Activated naive CD4-positive, alpha-beta T cell treated with anti-CD3 and anti-CD28 coated beads, Interleukin-2, amount 50 U/mL, for 16 hours (primary cell): ENCODE results near the gene ZNF618.
"Not testable (repeated sequence)": the region's sequence is repeated elsewhere in the genome, so short reads cannot be mapped to it uniquely, and the experiment has no call there.

ENCODE experiments used
- DNase-seq: peaks from one replicate; pipeline ENCODE4 v3.0.0-alpha.2; 2020

The ZNF618 gene

GRCh38 chr9:114027159-114027862 lies 151.2 kb downstream of the ZNF618 start:
- DNase-seq = no peak

DNA sequence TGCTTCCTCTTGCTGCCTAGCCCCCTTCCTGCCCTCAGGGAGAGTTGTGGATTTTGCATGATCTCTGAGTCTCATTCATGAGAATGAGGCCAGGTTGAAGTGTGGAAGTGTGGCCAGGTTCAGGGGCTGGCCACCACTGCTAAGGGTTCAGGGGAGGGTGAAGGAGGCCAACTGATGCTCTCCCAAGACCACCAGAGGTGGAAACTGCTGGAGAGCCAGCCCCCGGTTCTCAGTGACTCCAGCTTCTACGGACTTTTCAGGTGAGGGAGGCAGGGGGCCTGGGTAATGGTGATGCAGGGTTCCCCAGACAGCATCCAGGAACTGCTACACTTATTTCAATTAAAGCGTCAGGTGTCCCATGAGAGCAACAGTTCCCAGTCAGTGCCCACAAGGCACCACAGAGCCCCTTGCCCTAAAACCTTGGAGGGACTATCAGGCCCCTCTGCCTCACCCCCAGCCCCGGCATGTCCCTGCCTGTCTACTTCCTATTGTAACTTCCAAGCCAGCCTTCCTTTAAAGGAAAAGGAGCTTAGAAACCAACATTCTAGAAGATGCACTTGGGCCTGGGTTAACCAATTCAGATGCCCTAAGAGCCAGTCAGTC lies 151.9 kb downstream of the ZNF618 start:
- no peak for DNase-seq

DNA sequence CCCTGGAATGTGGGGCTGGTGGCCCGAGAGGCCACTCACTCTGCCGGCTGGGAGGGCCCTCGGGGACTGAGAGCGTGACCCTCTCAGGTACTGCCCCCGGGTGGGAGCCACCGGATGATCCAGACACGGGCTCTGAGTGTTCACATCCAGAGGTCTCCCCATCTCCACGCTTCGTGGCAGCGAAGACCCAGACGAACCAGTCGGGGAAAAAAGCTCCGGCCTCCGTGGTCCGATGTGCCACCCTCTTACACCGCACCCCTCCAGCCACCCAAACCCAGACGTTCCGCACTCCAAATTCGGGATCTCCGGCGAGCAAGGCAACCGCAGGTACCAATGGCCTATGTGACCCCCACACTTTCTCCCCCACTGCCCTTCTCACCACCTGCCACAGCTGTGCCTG lies 152.5 kb downstream of the ZNF618 start:
- no peak for DNase-seq

DNA sequence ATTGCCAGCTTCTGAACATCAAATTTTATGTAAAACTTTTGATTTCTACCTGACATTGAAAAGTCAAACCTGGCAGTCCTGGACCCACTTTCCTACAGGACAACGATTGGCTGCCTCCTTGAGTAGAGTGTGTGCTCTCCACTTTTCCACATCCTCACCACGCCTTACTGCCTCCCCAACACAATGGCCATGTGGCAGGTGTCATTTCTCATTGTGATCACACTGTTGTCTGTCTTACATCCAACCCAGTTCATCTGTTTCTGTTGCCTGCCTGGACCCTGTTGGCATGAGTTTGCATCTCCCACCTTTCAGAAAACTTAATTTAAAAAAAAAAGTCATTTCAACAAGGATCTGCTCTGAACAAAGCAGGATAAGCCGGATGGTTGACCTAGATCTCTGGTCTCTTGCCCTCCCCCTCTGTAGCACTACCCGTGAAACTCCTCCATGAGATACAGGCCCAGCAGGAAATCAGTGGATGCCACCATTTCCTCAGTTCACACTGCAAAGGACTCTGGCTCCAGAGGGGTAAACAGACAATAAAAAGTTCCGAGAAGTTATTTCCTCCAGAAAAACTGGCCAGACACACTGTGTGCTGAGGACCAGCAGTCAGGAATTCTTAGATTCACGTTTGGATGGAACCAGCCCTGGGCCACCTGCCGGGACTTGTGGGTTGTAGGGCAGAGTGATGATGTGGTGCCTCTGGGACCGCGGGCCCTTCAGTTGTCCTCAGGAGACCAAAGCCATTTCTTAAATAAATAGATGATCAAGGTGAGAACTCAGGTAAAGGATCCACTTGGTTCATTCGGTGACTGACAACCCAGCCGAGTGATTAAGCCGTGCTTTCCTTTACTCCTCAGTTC lies 153.4 kb downstream of the ZNF618 start:
- no peak for DNase-seq

DNA sequence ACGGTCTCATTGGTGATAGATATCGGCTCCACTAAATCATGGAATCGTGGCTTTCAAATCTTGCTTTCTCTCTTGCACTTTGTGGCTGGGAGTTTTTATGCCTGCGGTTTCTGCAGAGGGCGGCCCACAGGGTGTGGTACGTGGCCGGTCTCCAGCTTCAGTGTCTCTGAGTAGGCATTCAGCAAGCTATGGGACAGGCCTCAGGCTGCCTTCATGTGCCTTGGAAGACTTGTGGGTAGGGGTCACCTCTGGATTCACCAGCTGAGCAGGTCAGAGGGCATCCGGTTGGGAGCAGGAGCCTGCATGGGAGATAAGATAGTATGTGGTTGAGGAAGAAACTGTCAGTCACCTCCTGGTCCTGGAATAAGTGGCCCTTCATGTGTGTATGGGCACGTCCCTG lies 154.3 kb downstream of the ZNF618 start:
- no peak for DNase-seq

- DNase-seq = no peak
Measured at GRCh38 chr9:114031037-114031630, 155.0 kb downstream of the ZNF618 start.

- DNase-seq = no peak
Measured at GRCh38 chr9:114031948-114032840, 156.1 kb downstream of the ZNF618 start.

DNA sequence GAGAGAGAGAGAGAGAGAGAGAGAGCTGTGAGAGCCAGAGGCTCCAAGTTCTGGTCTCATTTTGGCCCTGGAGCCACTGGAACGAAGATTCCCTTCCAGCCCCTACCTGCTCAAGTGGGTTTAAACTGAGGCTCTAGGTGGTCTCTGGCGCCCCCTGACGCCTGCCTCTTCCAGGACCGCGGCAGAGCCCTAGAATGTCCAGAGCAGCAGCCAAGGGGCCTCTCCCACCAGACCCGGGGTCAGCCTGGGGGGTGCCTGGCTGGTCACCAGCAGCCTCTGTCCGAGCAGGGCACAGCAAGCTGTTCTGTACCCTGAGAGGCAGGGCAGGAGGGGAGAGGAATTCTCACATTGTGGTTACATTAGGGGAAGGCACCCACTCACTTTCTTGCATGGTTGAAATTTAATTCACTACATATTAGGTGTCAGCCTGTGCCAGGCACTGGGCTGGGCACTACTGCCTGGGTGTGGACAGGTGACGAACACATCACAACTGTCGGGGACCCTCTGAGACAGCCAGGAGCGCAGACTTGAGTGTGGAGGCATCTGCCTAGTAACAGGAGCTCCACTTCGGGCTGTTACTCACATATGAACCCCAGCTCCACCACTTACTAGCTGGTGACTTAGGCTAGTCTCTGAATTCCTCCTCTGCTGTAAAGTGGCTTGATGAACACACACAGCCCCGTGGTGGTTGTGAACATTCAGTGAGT lies 157.4 kb downstream of the ZNF618 start:
- no peak for DNase-seq

- no peak for DNase-seq
Measured at GRCh38 chr9:114034196-114034595, 158.1 kb downstream of the ZNF618 start.

GRCh38 chr9:114034661-114035062 lies 158.6 kb downstream of the ZNF618 start:
- DNase-seq = no peak

- no peak for DNase-seq
Measured at GRCh38 chr9:114035221-114035844, 159.2 kb downstream of the ZNF618 start.

- DNase-seq = no peak
Measured at GRCh38 chr9:114035845-114036801, 160.0 kb downstream of the ZNF618 start.

GRCh38 chr9:114037249-114037648 lies 161.1 kb downstream of the ZNF618 start:
- no peak for DNase-seq

GRCh38 chr9:114037961-114038723 lies 162.0 kb downstream of the ZNF618 start:
- no peak for DNase-seq

DNA sequence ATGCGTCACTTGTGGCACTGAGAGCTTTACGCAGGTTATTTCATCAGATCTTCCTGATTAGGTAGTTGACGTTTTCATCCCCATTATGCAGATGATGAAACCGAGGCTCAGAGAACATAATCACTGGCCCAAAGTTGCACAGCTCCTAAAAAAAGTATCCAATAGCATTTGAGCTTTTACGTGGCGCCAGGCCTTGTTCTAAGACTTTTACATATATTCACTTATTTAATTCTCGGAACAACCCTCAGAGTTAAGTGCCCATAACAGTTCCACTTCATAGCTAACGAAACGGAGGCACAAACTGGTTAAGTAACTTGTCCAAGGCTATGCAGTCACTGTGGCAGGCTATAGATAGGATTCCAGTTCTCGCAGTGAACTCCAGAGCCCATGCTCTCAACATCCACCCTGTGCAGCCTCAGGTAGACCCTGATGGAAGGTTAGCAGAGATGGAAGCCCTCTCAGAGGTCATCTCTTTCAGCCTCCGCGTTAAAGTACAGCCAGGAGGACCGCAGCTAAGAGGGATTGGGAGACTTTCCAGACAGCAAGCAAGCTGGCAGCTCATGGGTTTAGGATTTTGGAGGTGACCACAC lies 162.7 kb downstream of the ZNF618 start:
- DNase-seq = no peak

- DNase-seq = no peak
Measured at GRCh38 chr9:114039484-114039883, 163.4 kb downstream of the ZNF618 start.

DNA sequence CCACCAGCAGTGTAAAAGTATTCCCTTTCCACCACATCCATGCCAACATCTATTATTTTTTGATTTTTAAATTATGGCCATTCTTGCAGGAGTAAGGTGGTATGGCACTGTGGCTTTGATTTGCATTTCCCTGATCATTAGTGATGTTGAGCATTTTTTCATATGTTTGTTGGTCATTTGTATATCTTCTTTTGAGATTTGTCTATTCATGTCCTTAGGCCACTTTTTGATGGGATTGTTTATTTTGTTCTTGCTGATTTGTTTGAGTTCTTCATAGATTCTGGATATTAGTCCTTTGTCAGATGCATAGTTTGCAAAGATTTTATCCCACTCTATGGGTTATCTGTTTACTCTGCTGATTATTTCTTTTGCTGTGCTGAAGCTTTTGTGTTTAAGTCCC lies 167.6 kb downstream of the ZNF618 start:
- not testable (repeated sequence) for DNase-seq

- DNase-seq = no peak
Measured at GRCh38 chr9:114046237-114046755, 170.2 kb downstream of the ZNF618 start.

- DNase-seq = no peak
Measured at GRCh38 chr9:114046875-114047274, 170.8 kb downstream of the ZNF618 start.
